ENCODE measurements around the gene TMEM253.
A peak's percentile ranks its signal among the peaks of the same experiment; 100 is the strongest.

Gene TMEM253

DNA sequence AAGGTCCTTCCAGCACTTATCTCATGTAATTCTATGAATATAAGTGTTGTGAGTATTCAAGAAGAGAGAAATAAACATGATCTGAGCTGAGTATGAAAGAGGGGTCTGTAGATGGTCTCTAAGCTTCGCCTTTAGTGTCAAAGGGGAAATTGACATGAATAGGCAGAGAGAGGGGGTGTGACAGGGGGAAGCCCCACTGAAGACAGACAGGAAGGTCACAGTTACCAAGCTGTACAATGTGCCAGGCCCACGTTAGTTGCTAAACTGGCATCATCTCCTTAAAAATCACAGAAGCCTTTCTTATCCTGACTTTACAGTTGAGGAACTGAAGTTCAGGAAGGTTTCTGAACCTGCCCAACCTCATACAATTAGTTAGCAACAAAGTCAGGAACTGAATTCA, 23.2 kb upstream of the TMEM253 start:
- no peak for FAIRE-seq
- no peak for TF ChIP-seq POLR2A (IDR thresholded peaks at IDR 0.05; ENCODE audit: low read depth, low read length)
- DNase-seq (ENCODE audit: insufficient read length, low spot score) = no peak

DNA sequence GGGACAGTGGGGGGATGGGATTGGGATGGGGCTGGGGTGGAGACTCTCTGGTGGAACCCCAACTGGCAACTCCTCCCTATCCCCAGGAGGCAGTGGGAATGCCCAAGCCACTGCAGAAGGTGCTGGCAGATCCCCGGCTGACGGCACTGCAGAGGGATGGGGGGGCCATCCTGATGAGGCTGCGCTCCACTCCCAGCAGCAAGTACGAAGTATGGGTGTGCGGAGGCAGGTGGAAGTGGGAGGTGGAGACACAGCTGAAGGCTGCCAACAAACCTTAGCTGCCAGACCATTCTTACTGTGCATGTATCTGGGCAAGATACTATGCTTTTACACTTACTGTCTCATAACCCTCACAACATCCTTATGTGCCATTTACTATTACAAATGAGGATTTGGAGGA, 22.6 kb upstream of the TMEM253 start:
- TF ChIP-seq POLR2A (IDR thresholded peaks at IDR 0.05; ENCODE audit: low read depth, low read length) = no peak
- DNase-seq (ENCODE audit: insufficient read length, low spot score) (no peak), FAIRE-seq (no peak)

DNA sequence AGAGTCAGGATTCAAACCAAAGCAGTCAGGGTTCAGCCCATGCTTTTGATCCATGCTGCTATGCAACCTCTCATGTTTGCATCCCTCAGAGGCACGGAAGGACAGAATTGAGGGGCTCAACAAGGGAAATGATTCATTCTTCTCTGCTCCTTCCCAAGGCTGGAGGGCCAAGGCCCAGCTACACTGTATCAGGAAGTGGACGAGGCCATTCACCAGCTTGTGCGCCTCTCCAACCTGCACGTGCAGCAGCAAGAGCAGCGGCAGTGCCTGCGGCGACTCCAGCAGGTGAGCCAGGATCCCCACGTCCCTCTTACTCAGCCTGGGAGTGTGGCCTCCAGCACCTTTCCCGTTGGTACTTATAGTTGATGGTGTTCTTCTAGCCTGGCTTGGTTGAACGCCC, 22.1 kb upstream of the TMEM253 start:
- TF ChIP-seq POLR2A (IDR thresholded peaks at IDR 0.05; ENCODE audit: low read depth, low read length) = no peak
- FAIRE-seq (no peak), DNase-seq (ENCODE audit: insufficient read length, low spot score) (no peak)

DNA sequence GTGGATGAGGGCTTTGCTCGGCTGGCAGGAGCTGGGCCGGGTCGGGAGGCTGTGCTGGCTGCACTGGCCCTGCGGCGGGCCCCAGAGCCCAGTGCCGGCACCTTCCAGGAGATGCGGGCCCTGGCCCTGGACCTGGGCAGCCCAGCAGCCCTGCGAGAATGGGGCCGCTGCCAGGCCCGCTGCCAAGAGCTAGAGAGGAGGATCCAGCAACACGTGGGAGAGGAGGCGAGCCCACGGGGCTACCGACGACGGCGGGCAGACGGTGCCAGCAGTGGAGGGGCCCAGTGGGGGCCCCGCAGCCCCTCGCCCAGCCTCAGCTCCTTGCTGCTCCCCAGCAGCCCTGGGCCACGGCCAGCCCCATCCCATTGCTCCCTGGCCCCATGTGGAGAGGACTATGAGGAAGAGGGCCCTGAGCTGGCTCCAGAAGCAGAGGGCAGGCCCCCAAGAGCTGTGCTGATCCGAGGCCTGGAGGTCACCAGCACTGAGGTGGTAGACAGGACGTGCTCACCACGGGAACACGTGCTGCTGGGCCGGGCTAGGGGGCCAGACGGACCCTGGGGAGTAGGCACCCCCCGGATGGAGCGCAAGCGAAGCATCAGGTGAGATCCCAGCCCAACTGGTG, 19.2 kb upstream of the TMEM253 start:
- FAIRE-seq (no peak), DNase-seq (ENCODE audit: insufficient read length, low spot score) (no peak)
- no peak for TF ChIP-seq POLR2A (IDR thresholded peaks at IDR 0.05; ENCODE audit: low read depth, low read length)

DNA sequence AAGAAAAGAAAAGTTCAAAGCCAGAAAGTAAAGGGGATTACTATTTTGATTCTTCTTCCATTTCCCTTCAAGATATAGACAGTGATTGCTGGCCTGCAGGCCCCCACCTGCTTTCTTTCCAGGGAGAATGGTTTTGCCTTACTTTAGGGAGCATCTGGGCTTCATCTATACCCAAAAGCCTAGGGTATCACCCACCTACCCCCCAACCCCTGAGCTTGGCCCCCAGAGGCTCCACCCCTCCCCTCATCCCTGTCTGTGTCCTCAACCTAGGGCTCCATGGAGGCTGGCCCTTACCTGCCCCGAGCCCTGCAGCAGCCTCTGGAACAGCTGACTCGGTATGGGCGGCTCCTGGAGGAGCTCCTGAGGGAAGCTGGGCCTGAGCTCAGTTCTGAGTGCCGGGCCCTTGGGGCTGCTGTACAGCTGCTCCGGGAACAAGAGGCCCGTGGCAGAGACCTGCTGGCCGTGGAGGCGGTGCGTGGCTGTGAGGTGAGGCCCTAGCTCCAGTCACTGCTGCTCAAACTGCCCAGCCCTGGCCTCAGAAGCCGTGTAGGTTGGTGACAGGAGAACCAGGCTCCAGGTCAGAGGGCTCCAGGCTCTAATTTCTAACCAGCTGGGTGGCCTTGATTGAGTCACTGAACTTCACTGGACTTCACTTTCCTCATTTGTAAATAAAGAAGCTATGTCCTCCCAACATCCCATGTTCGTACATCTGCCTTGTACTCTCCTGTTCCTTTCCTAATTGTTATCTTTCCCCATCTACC, 17.1 kb upstream of the TMEM253 start:
- TF ChIP-seq POLR2A (IDR thresholded peaks at IDR 0.05; ENCODE audit: low read depth, low read length) = no peak
- FAIRE-seq = no peak
- no peak for DNase-seq (ENCODE audit: insufficient read length, low spot score)

DNA sequence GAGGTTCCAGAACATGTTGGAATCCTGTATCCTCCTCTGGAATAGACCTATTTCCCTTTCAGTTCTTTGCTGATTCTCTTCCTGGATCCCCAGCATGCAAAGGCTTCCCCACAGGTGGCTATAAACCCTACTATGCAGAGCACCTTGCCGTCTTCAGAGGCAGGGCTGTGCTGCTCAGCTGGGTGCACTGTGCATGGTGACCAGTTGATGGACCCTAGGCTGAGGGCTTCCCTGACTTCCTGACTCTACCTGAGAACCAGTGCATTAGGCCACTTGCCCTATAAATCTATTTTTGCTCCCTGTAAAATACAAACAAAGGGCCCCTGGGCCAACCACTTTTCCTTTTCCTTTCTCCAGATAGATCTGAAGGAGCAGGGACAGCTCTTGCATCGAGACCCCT, 16.5 kb upstream of the TMEM253 start:
- DNase-seq (ENCODE audit: insufficient read length, low spot score) (no peak), FAIRE-seq (no peak)
- TF ChIP-seq POLR2A (IDR thresholded peaks at IDR 0.05; ENCODE audit: low read depth, low read length) = no peak

DNA sequence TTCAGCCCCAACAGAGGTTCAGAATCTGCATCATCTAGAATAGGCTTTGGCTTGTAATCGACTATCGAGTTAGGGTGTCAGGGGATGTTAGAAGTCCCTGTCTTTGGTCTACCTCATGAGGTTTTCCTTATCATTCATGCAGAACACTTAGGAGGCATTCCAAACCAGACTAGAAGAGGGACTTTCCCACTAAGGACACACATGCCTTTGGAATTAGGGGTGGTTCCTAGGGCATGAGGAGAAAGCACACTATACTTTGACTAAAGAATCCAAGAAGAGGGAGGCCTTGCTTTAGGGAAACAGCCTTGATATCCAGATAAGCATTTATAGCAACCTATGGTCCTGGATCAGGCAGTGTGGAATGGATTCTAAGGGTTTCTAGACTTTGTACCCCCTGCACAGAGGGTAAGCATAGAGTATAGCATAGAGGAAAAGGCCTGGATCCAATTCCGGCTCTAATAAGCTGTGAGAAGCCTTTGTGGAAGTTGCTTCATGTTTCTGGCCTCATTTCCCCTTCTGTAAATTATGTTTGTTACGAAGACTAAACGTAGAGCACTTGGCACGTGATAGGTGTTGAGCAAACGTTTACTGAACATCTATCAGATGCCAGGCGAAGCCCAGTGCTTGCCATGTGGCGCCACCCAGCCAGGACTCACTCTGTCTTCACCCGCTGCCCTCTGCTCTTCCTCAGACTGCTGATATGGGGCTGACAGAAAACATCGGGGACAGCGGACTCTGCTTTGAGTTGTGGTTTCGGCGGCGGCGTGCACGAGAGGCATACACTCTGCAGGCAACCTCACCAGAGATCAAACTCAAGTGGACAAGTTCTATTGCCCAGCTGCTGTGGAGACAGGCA, 15.6 kb upstream of the TMEM253 start:
- FAIRE-seq (no peak), DNase-seq (ENCODE audit: insufficient read length, low spot score) (no peak)
- TF ChIP-seq POLR2A (IDR thresholded peaks at IDR 0.05; ENCODE audit: low read depth, low read length) = no peak

DNA sequence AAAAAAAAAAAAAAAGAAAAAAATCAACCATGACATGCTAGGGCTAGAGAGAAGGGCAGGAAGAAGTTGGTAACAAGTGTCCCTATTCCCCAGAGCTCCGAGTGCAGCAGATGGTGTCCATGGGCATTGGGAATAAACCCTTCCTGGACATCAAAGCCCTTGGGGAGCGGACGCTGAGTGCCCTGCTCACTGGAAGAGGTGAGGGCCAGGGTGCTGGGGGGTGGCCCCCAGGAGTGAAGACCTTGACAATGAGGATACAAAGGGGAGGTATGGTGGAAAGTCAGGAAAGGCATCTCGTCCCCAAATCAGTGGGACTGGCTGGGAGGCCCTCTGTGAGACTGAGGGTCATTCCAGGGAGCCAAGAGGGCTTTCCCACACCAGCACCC, 14.0 kb upstream of the TMEM253 start:
- TF ChIP-seq POLR2A (IDR thresholded peaks at IDR 0.05; ENCODE audit: low read depth, low read length) = no peak
- no peak for DNase-seq (ENCODE audit: insufficient read length, low spot score)
- FAIRE-seq = no peak

DNA sequence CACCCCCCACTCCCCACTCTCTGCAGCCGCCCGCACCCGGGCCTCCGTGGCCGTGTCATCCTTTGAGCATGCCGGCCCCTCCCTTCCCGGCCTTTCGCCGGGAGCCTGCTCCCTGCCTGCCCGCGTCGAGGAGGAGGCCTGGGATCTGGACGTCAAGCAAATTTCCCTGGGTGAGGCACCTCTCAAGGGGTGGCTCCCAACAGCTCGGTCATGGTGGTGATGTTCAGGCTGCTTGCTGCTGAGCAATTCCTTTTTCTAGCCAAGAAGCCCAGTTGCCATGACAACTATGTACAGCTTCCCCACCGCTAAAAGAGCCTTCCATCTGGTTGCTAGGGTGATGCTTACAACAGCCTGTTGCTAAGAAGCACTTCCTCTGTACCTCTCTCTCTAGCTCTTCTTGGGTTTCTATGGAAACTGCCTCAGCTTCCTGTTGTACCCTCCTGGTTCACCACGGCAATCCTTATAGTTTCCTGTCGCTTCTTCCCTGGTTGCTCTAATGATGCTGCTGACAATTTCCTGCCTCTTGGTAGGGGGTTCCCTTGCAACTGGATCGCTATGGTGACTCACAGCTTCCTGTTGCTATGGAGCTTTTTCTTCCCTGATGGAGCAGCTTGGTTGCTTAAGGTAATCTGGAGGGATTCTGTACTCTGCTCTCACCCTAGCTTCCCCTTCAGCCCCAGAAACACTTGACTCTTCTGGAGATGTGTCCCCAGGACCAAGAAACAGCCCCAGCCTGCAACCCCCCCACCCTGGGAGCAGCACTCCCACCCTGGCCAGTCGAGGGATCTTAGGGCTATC, 13.4 kb upstream of the TMEM253 start:
- FAIRE-seq = peak; percentile 80

DNA sequence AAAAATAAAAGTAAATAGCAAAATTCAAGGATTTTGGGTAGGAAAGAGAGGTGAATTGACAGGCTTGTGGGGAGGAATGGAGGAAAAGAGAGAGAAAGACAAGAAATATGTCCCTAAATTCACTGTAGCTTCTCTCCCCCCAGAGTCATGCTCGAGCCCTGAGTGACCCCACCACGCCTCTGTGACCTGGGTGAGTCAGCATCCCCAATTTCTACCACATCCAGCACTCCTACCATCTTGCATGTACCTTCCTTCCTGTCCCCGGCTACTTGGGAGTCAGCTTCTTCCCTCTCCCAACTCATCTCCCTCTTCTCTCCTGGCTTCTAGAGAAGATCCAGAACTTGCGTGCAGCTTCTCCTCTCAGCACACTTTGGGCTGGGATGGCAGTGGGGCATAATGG, 12.2 kb upstream of the TMEM253 start:
- FAIRE-seq (no peak), DNase-seq (ENCODE audit: insufficient read length, low spot score) (no peak)
- TF ChIP-seq POLR2A (IDR thresholded peaks at IDR 0.05; ENCODE audit: low read depth, low read length) = no peak

More for the DNA sequence above, 13.4 kb upstream of the TMEM253 start:
- peak; percentile 85 for DNase-seq (ENCODE audit: insufficient read length, low spot score)
- no peak for TF ChIP-seq POLR2A (IDR thresholded peaks at IDR 0.05; ENCODE audit: low read depth, low read length)

DNA sequence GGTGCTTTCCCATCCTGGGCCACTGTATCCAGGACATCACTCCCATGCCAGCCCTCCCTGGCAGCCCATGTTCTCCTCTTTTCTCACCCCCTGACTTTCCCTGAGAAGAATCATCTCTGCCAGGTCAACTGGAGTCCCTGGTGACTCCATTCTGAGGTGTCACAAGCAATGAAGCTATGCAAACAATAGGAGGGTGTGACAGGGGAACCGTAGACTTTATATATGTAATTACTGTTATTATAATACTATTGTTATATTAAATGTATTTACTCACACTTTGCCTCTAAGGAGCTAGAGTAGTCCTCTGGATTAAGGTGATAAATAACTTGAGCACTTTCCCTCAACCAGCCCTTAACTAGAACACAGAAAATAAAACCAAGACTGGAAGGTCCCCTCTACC, 11.6 kb upstream of the TMEM253 start:
- no peak for FAIRE-seq
- TF ChIP-seq POLR2A (IDR thresholded peaks at IDR 0.05; ENCODE audit: low read depth, low read length) = no peak
- no peak for DNase-seq (ENCODE audit: insufficient read length, low spot score)

DNA sequence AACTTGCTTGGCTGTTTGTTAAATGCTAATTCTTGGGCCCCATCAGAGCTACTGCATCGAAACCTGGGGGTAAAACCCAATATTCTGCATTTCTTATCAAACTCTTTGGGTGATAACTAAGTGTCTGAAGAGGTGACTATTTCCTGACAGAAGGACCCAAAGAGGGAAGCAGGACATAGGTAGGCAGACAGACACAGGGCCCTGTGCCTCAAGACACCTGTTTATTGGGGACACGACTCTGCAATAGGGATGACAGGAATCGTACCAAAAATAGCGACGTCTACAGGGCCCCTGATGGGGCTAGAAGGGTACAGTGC, 11.0 kb upstream of the TMEM253 start:
- no peak for DNase-seq (ENCODE audit: insufficient read length, low spot score)
- no peak for FAIRE-seq
- no peak for TF ChIP-seq POLR2A (IDR thresholded peaks at IDR 0.05; ENCODE audit: low read depth, low read length)

DNA sequence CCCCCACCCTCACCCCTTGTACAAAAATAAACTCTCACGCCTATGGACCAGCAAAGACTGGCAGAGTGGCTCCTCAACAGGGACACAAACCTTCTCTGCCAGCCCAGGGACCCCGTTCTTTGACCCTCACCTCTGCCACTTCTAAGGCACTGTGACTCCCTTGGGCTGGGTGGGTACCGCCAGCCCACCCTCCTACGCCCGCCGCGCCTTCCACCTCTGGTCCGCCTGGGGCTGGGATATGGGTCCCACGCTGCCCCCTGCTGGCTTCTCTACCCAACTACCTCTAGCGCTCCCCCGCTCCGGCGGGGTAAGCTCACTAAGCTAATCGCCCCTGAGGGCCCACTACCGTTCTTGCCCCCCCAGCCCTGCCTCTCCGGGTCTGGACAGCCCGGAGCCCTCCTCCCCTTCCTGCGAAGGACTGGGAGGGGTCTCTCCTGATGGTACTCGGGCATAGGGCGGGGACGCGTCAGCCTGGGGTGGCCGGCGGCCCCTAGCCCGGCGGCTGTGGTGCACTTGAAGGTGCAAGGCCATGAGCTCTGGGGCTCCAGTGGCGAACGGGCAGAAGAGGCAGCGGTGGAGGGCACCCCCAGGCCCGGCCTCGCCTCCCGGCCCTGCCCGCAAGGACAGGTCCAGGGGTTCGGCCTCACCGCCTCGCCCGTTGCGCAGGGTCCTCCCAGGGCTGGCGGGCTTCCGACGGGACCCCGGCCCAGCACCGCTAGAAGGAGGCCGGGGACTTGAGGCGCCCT, 10.5 kb upstream of the TMEM253 start:
- no peak for DNase-seq (ENCODE audit: insufficient read length, low spot score)
- no peak for FAIRE-seq
- no peak for TF ChIP-seq POLR2A (IDR thresholded peaks at IDR 0.05; ENCODE audit: low read depth, low read length)

Measured in H54 (cell line).